K562 (cell line): ENCODE results near the gene OR8B8. TPM values are rescaled to one million over a fixed set of nuclear protein-coding genes. Genes with fewer than 3 reads are reported as not detected.
A peak's percentile ranks its signal among the peaks of the same experiment; 100 is the strongest.

Experiments used
- ATAC-seq: fragments of 200-7000 bp; cut with Tn5 transposase; 3 replicates; pipeline ENCODE4 v1.9.1; 2020; ENCODE audit warnings: moderate library complexity
- BruUV-seq: library from RNA; stranded (reverse); fragments of 400-500 nt; replicated peaks from 2 replicates; lab custom pipeline; 2021; lab: Mats Ljungman, UMichigan
- CTCF ChIA-PET: fragments of 300-600 bp; formaldehyde crosslinking; extraction: SDS; loops from one replicate; lab custom pipeline; 2021; ENCODE audit warnings: low intra/inter-chr PET ratio; lab: Yijun Ruan, JAX
- POLR2A ChIA-PET: fragments of 300-600, 350-650 bp; sonication (Branson Sonifier 250); formaldehyde crosslinking; extraction: SDS; loops from one replicate; lab custom pipeline; 2021; ENCODE audit warnings: antibody characterized with exemption, inconsistent platforms; lab: Yijun Ruan, JAX
- DNase-seq, 4 experiments: peaks; one replicate each; pipeline versions ENCODE4 v3.0.0 to v3.0.0-alpha.2; 2011 to 2018; ENCODE audit warnings: low spot score in 3 of 4, mixed read lengths in 3 of 4; ENCODE audit errors: extremely low read depth in 1 of 4
- FAIRE-seq: peaks from 2 replicates; lab custom pipeline; 2011; peaks lifted over from hg19 to GRCh38; lab: Jason Lieb, UNC
- H2AFZ ChIP-seq: 2 replicates; pipeline ENCODE4 v1.6.0; 2011; ENCODE audit warnings: low read depth, low read length, control low read depth, inconsistent platforms
- H3K27ac ChIP-seq: fragments of 200-600 bp; 3 replicates; pipeline ENCODE4 v1.8.0; 2011; ENCODE audit warnings: low read depth, mild to moderate bottlenecking, control low read depth, inconsistent platforms, low read length, moderate library complexity, mixed read lengths; ENCODE audit errors: extremely low read depth
- H3K27me3 ChIP-seq, 2 experiments: fragments of 300-600 bp in 1 of 2; 2 replicates in 1 of 2; 3 replicates in 1 of 2; pipeline versions ENCODE4 v1.6.0 to v1.8.0; 2011; ENCODE audit warnings: inconsistent platforms in 2 of 2, low read length in 2 of 2, mild to moderate bottlenecking in 1 of 2, mixed read lengths in 1 of 2, moderate library complexity in 1 of 2; ENCODE audit not compliant: control insufficient read depth in 2 of 2, insufficient read depth in 2 of 2
- H3K36me3 ChIP-seq: fragments of 300-600 bp; 3 replicates; pipeline ENCODE4 v1.8.0; 2011; ENCODE audit warnings: mild to moderate bottlenecking, low read length, inconsistent platforms; ENCODE audit not compliant: control insufficient read depth, insufficient read depth
- H3K4me1 ChIP-seq, 2 experiments: fragments of 200-600 bp in 1 of 2; replicated peaks in 1 of 2; 2 replicates in 1 of 2; 3 replicates in 1 of 2; pipeline versions ENCODE4 v1.5.1 to v1.8.0; 2011; ENCODE audit warnings: inconsistent platforms in 2 of 2, low read length in 2 of 2, mild to moderate bottlenecking in 1 of 2, mixed read lengths in 1 of 2, moderate library complexity in 1 of 2; ENCODE audit not compliant: control insufficient read depth in 2 of 2, insufficient read depth in 2 of 2
- H3K4me2 ChIP-seq: 2 replicates; pipeline ENCODE4 v1.6.1; 2011; ENCODE audit warnings: low read length, control low read depth, inconsistent platforms, mixed read lengths; ENCODE audit not compliant: insufficient read depth
- H3K4me3 ChIP-seq: fragments of 200-600 bp; sonication (generic), shearing (Covaris generic); 2 replicates; pipeline ENCODE4 v1.5.1; 2016; ENCODE audit warnings: control low read depth, inconsistent platforms
- H3K79me2 ChIP-seq: fragments of 200-600 bp; 3 replicates; pipeline ENCODE4 v1.8.0; 2011; ENCODE audit warnings: low read length, inconsistent platforms; ENCODE audit not compliant: control insufficient read depth, insufficient read depth
- H3K9ac ChIP-seq, 2 experiments: 2 replicates each; pipeline versions ENCODE4 v1.6.0 to v1.6.1; 2011; ENCODE audit warnings: low read depth in 2 of 2, low read length in 2 of 2, control low read depth in 1 of 2, inconsistent platforms in 1 of 2, mild to moderate bottlenecking in 1 of 2, mixed read lengths in 1 of 2; ENCODE audit not compliant: insufficient read depth in 1 of 2
- H3K9me1 ChIP-seq: one replicate; pipeline ENCODE4 v1.6.0; 2011; ENCODE audit warnings: inconsistent platforms, mild to moderate bottlenecking, low read length, moderate library complexity; ENCODE audit not compliant: control insufficient read depth, insufficient read depth
- H3K9me3 ChIP-seq: replicated peaks from 2 replicates; pipeline ENCODE4 v1.5.1; 2011; ENCODE audit warnings: low read depth, low read length, inconsistent platforms; ENCODE audit not compliant: control insufficient read depth, insufficient read depth
- H4K20me1 ChIP-seq: replicated peaks from 2 replicates; pipeline ENCODE4 v1.6.1; 2011; ENCODE audit warnings: low read length, inconsistent platforms, mixed read lengths; ENCODE audit not compliant: control insufficient read depth, insufficient read depth
- BRF1 ChIP-seq: IDR thresholded peaks from 3 replicates; pipeline ENCODE4 v1.6.1; 2011; ENCODE audit warnings: borderline replicate concordance, mild to moderate bottlenecking; ENCODE audit not compliant: insufficient read length; ENCODE audit errors: extremely low read depth
- E2F4 ChIP-seq: sonication (generic); formaldehyde crosslinking; IDR thresholded peaks from 2 replicates; pipeline ENCODE4 v1.8.0; 2022; ENCODE audit warnings: mild to moderate bottlenecking, low read depth, missing genetic modification reagents
- E2F5 ChIP-seq: sonication (generic); formaldehyde crosslinking; IDR thresholded peaks from 2 replicates; pipeline ENCODE4 v1.8.0; 2022; ENCODE audit warnings: mild to moderate bottlenecking, missing genetic modification reagents
- KHSRP ChIP-seq: fragments of 450-650 bp; IDR thresholded peaks from 2 replicates; pipeline ENCODE4 v1.6.1; 2017
- KLF1 ChIP-seq: fragments of 450-650 bp; IDR thresholded peaks from 2 replicates; pipeline ENCODE4 v1.6.1; 2016; ENCODE audit warnings: missing genetic modification characterization, missing compliant biosample characterization
- MCM5 ChIP-seq: fragments of 450-650 bp; IDR thresholded peaks from 2 replicates; pipeline ENCODE4 v1.6.1; 2016; ENCODE audit warnings: low read depth
- POLR2A ChIP-seq: fragments of 450-650 bp; conservative IDR thresholded peaks from 2 replicates; pipeline ENCODE4 v1.6.1; 2016
- PTTG1 ChIP-seq: fragments of 450-650 bp; IDR thresholded peaks from 2 replicates; pipeline ENCODE4 v1.6.1; 2016; ENCODE audit warnings: low read depth, mild to moderate bottlenecking, missing genetic modification characterization, missing compliant biosample characterization
- SMARCC2 ChIP-seq: fragments of 450-650 bp; IDR thresholded peaks from 2 replicates; pipeline ENCODE4 v1.6.1; 2017; ENCODE audit warnings: antibody characterized with exemption, moderate library complexity, mild to moderate bottlenecking, low read depth
- SRSF1 ChIP-seq: fragments of 200-400 bp; formaldehyde crosslinking; IDR thresholded peaks from 2 replicates; pipeline ENCODE4 v1.6.1; 2017; ENCODE audit warnings: mild to moderate bottlenecking, low read depth, low read length, moderate library complexity
- ZBTB26 ChIP-seq: fragments of 450-650 bp; formaldehyde crosslinking; IDR thresholded peaks from 2 replicates; pipeline ENCODE4 v1.4.0; 2022; ENCODE audit warnings: missing genetic modification characterization
- ZC3H8 ChIP-seq: fragments of 450-650 bp; IDR thresholded peaks from 2 replicates; pipeline ENCODE4 v1.6.1; 2017
- ZNF740 ChIP-seq, 3 experiments: fragments of 200-800 bp in 1 of 3; sonication (Bioruptor generic) in 1 of 3; sonication (generic) in 1 of 3; formaldehyde crosslinking in 1 of 3; IDR thresholded peaks; 2 replicates each; pipeline versions ENCODE4 v1.6.1 to v1.8.0; 2016 to 2022; ENCODE audit warnings: mild to moderate bottlenecking in 2 of 3, missing compliant biosample characterization in 2 of 3, missing genetic modification characterization in 2 of 3, missing genetic modification reagents in 1 of 3
- ZZZ3 ChIP-seq: fragments of 450-650 bp; IDR thresholded peaks from 2 replicates; pipeline ENCODE4 v1.6.1; 2016; ENCODE audit warnings: antibody characterized with exemption, mild to moderate bottlenecking, moderate library complexity
- WGBS: fragments of 100-300 bp; shearing (Covaris generic); methylation state at CpG from one replicate; pipeline ENCODE4 v1.1.6; 2016; ENCODE audit warnings: low coverage, mixed read lengths; ENCODE audit not compliant: insufficient coverage; ENCODE audit errors: missing lambda C conversion rate; 5-methylcytosine and 5-hydroxymethylcytosine counted together
- in situ Hi-C: fragments of 300-500 bp; cut with MboI; formaldehyde crosslinking; loops from 4 replicates; pipeline ENCODE4 v1.15.0; 2018; ENCODE audit warnings: inconsistent platforms, mixed read lengths
- intact Hi-C: fragments of 100-400 bp; cut with micrococcal nuclease; formaldehyde crosslinking; loops from 2 replicates; pipeline ENCODE4 v1.14.2; 2022
- polyA plus RNA-seq, 8 experiments: library from polyadenylated mRNA; depleted of rRNA in 4 of 8; stranded (reverse) in 5 of 8; unstranded in 3 of 8; fragments of >200 nt; fragmentation: Nextera tagmentation in 2 of 8; fragmentation: Illumina TruSeq in 1 of 8; extraction: Ambion mirVana in 2 of 8; extraction: Trizol in 1 of 8; gene quantifications; 2 replicates each; pipeline versions ENCODE4 v1.2.1 to v1.2.3, GENCODE V29; 2011 to 2014; ENCODE audit warnings: inconsistent platforms in 1 of 8, missing spikeins in 1 of 8
- total RNA-seq, 7 experiments: library from RNA; depleted of rRNA in 6 of 7; stranded (reverse); fragments of >200 nt in 6 of 7; fragmentation: Illumina TruSeq in 2 of 7; extraction: Trizol in 2 of 7; gene quantifications; 2 replicates each; pipeline versions ENCODE4 v1.2.1 to v1.2.3, GENCODE V29; 2011 to 2021; ENCODE audit warnings: low replicate concordance in 1 of 7
- TF ChIP-seq, protein P1 (sequence below): sonication (generic); formaldehyde crosslinking; IDR thresholded peaks from 2 replicates; pipeline ENCODE4 v1.8.0; 2023; ENCODE audit warnings: mild to moderate bottlenecking, missing genetic modification reagents

The OR8B8 gene
- total and polyA plus RNA-seq, 9 of the 15 experiments (the other 6 are each of a cell fraction or from before 2014, with no cell fraction given), result 0.18 TPM; not detected in 8

GRCh38 chr11:124470561-124471227 lies 25.2 kb upstream of the OR8B8 start:
- intact Hi-C loops (no loop called here), in situ Hi-C loops (no loop called here)
- H3K4me3 ChIP-seq, result no peak overlapping the region
- POLR2A ChIA-PET, result interaction anchor here (1.1 to 1.3 kb wide), 2 partner anchors 28 to 29 kb away, joined by 4 to 7 read pairs; no protein-coding TSS in a partner anchor
- H3K9me3 ChIP-seq, result no peaks in the 10 kb centered on the region
- H3K4me2 ChIP-seq, result no peak overlapping the region
- H3K9me1 ChIP-seq, result no peaks in the 10 kb centered on the region
- no peaks in the 10 kb centered on the region for H3K79me2 ChIP-seq
- CTCF ChIA-PET, result no interaction called here
- ATAC-seq (peak; percentile 37; the same call in 1 of the 3 replicates), FAIRE-seq (no peak), DNase-seq (no peak)
- no peak overlapping the region for H2AFZ ChIP-seq
- WGBS, result 48% methylated on average over 11 of the region's 11 CpGs
- H3K27ac ChIP-seq, result no peak overlapping the region
- H3K27me3 ChIP-seq, result no peaks in the 10 kb centered on the region
- no TSS peak for BruUV-seq
- no peaks in the 10 kb centered on the region for H4K20me1 ChIP-seq
- no peaks in the 10 kb centered on the region for H3K36me3 ChIP-seq
- H3K4me1 ChIP-seq, result no peaks in the 10 kb centered on the region
- no peak overlapping the region for H3K9ac ChIP-seq
- no peak for TF ChIP-seq E2F5
- no peak for TF ChIP-seq ZZZ3
- no peak for TF ChIP-seq PTTG1
- TF ChIP-seq MCM5, result no peak
- no peak for TF ChIP-seq ZNF740 (CRISPR knock-in tag; IDR thresholded peaks at IDR 0.05)
- TF ChIP-seq ZNF740 (tag; IDR thresholded peaks at IDR 0.05), result no peak
- TF ChIP-seq KHSRP, result no peak
- TF ChIP-seq POLR2A, result no peak
- TF ChIP-seq ZBTB26, result no peak
- no peak for TF ChIP-seq ZC3H8
- TF ChIP-seq KLF1 (tag), result no peak
- no peak for TF ChIP-seq SMARCC2
- TF ChIP-seq E2F4 (CRISPR knock-in tag), result no peak
- no peak for TF ChIP-seq SRSF1
- TF ChIP-seq, protein P1, sequence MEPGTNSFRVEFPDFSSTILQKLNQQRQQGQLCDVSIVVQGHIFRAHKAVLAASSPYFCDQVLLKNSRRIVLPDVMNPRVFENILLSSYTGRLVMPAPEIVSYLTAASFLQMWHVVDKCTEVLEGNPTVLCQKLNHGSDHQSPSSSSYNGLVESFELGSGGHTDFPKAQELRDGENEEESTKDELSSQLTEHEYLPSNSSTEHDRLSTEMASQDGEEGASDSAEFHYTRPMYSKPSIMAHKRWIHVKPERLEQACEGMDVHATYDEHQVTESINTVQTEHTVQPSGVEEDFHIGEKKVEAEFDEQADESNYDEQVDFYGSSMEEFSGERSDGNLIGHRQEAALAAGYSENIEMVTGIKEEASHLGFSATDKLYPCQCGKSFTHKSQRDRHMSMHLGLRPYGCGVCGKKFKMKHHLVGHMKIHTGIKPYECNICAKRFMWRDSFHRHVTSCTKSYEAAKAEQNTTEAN, result no peak
- no peak for TF ChIP-seq BRF1
